HepG2 (cell line): ENCODE data around the gene MED25. TPM values are rescaled to one million over a fixed set of nuclear protein-coding genes. Genes with fewer than 3 reads are reported as not detected.

Experiments
- ATAC-seq: fragments of 200-7000 bp; cut with Tn5 transposase; 3 replicates; pipeline ENCODE4 v1.9.1; 2020; ENCODE audit warnings: mild to moderate bottlenecking, moderate library complexity
- BruUV-seq: library from RNA; stranded (reverse); fragments of 400-500 nt; replicated peaks from 2 replicates; lab custom pipeline; 2021; lab: Mats Ljungman, UMichigan
- CTCF ChIA-PET: fragments of 300-600 bp; formaldehyde crosslinking; extraction: SDS; loops from one replicate; lab custom pipeline; 2021; ENCODE audit warnings: low total read pairs, inconsistent platforms, low intra/inter-chr PET ratio; lab: Yijun Ruan, JAX
- POLR2A ChIA-PET: fragments of 350-600 bp; sonication (Branson Sonifier 250); formaldehyde crosslinking; loops from one replicate; lab custom pipeline; 2020; ENCODE audit warnings: antibody characterized with exemption, inconsistent platforms; lab: Yijun Ruan, JAX
- DNase-seq: peaks from one replicate; pipeline ENCODE4 v3.0.0-alpha.2; 2015; ENCODE audit warnings: low spot score
- FAIRE-seq: peaks from 3 replicates; lab custom pipeline; 2011; peaks lifted over from hg19 to GRCh38; lab: Jason Lieb, UNC
- H2AFZ ChIP-seq: one replicate; pipeline ENCODE4 v1.6.1; 2011; ENCODE audit warnings: low read length, inconsistent platforms
- H3K27ac ChIP-seq: fragments of 300-600 bp; 3 replicates; pipeline ENCODE4 v1.8.0; 2011; ENCODE audit warnings: mixed run types, mild to moderate bottlenecking, mixed read lengths, low read length, inconsistent platforms; ENCODE audit not compliant: insufficient read depth; ENCODE audit errors: extremely low read length
- H3K27me3 ChIP-seq, 2 experiments: fragments of 200-600 bp in 1 of 2; 2 replicates in 1 of 2; 3 replicates in 1 of 2; pipeline versions ENCODE4 v1.6.0 to v1.8.0; 2011; ENCODE audit warnings: low read length in 2 of 2, mild to moderate bottlenecking in 2 of 2, moderate library complexity in 2 of 2, inconsistent platforms in 1 of 2; ENCODE audit not compliant: insufficient read depth in 2 of 2, control insufficient read depth in 1 of 2
- H3K36me3 ChIP-seq, 2 experiments: fragments of 200-600 bp in 1 of 2; replicated peaks in 1 of 2; 2 replicates in 1 of 2; 3 replicates in 1 of 2; pipeline versions ENCODE4 v1.5.1 to v1.8.0; 2011; ENCODE audit warnings: low read length in 2 of 2, inconsistent platforms in 1 of 2; ENCODE audit not compliant: insufficient read depth in 2 of 2, control insufficient read depth in 1 of 2
- H3K4me1 ChIP-seq: 2 replicates; pipeline ENCODE4 v1.5.1; 2012; ENCODE audit warnings: low read length, inconsistent platforms; ENCODE audit not compliant: insufficient read depth
- H3K4me2 ChIP-seq: 2 replicates; pipeline ENCODE4 v1.6.0; 2011; ENCODE audit warnings: low read depth, low read length, inconsistent platforms
- H3K4me3 ChIP-seq, 3 experiments: fragments of 200-600 bp in 1 of 3; sonication (generic), shearing (Covaris generic) in 1 of 3; replicated peaks in 1 of 3; 2 replicates each; pipeline ENCODE4 v1.5.1; 2011 to 2016; ENCODE audit warnings: low read length in 3 of 3, inconsistent platforms in 2 of 3, low read depth in 2 of 3, mild to moderate bottlenecking in 2 of 3, control low read depth in 1 of 3, mixed read lengths in 1 of 3; ENCODE audit not compliant: insufficient read depth in 1 of 3
- H3K79me2 ChIP-seq: one replicate; pipeline ENCODE4 v1.6.1; 2011; ENCODE audit warnings: low read length, inconsistent platforms; ENCODE audit not compliant: insufficient read depth
- H3K9ac ChIP-seq: 2 replicates; pipeline ENCODE4 v1.6.0; 2011; ENCODE audit warnings: mild to moderate bottlenecking, low read depth, low read length, inconsistent platforms; ENCODE audit not compliant: insufficient read depth
- H3K9me3 ChIP-seq: 2 replicates; pipeline ENCODE4 v1.5.1; 2012; ENCODE audit warnings: mild to moderate bottlenecking, low read length
- H4K20me1 ChIP-seq: 2 replicates; pipeline ENCODE4 v1.6.0; 2011; ENCODE audit warnings: inconsistent platforms, mild to moderate bottlenecking, low read length, moderate library complexity; ENCODE audit not compliant: insufficient read depth
- MED8 ChIP-seq: sonication (generic); formaldehyde crosslinking; IDR thresholded peaks from 2 replicates; pipeline ENCODE4 v1.8.1; 2023; ENCODE audit warnings: mild to moderate bottlenecking, missing genetic modification reagents; ENCODE audit not compliant: insufficient replicate concordance
- MTA1 ChIP-seq: sonication (generic); formaldehyde crosslinking; IDR thresholded peaks from 2 replicates; pipeline ENCODE4 v1.4.0; 2020; ENCODE audit warnings: missing genetic modification reagents, mild to moderate bottlenecking, borderline replicate concordance
- RARG ChIP-seq: sonication (generic); formaldehyde crosslinking; IDR thresholded peaks from 2 replicates; pipeline ENCODE4 v1.4.0; 2020; ENCODE audit warnings: low read depth, mild to moderate bottlenecking, missing genetic modification reagents
- STAT6 ChIP-seq: sonication (generic); formaldehyde crosslinking; IDR thresholded peaks from 2 replicates; pipeline ENCODE4 v1.4.0; 2020; ENCODE audit warnings: missing genetic modification reagents, mild to moderate bottlenecking, borderline replicate concordance
- ZHX1 ChIP-seq: sonication (generic); formaldehyde crosslinking; IDR thresholded peaks from 2 replicates; pipeline ENCODE4 v1.8.1; 2022; ENCODE audit warnings: low read depth, mild to moderate bottlenecking, missing genetic modification reagents
- ZNF317 ChIP-seq: sonication (generic); formaldehyde crosslinking; IDR thresholded peaks from 2 replicates; pipeline ENCODE4 v1.5.0; 2020; ENCODE audit warnings: mild to moderate bottlenecking, missing genetic modification reagents
- ZNF737 ChIP-seq: sonication (generic); formaldehyde crosslinking; IDR thresholded peaks from 2 replicates; pipeline ENCODE4 v1.5.0; 2020; ENCODE audit warnings: missing genetic modification reagents, mild to moderate bottlenecking, borderline replicate concordance
- WGBS: methylation state at CpG from one replicate; pipeline ENCODE4 v1.1.6; 2017; ENCODE audit warnings: low lambda C conversion rate; 5-methylcytosine and 5-hydroxymethylcytosine counted together
- in situ Hi-C: cut with HindIII; loops from 2 replicates; pipeline ENCODE4 v1.10.0; 2017; ENCODE audit warnings: low pct_unique_long_range_greater_than_20kb; ENCODE audit not compliant: extremely low pct_ligation_motif_present
- intact Hi-C: fragments of 100-400 bp; cut with micrococcal nuclease; formaldehyde crosslinking; loops from one replicate; pipeline ENCODE4 v1.10.0; 2022; ENCODE audit not compliant: unreplicated experiment
- polyA plus RNA-seq, 8 experiments: library from polyadenylated mRNA; depleted of rRNA in 3 of 8; stranded (reverse) in 7 of 8; unstranded in 1 of 8; fragments of >200 nt; fragmentation: Illumina TruSeq in 4 of 8; extraction: Trizol in 4 of 8; gene quantifications; 2 replicates each; pipeline versions ENCODE4 v1.2.1 to v1.2.3, GENCODE V29; 2011 to 2016; ENCODE audit warnings: low read depth in 4 of 8, missing spikeins in 1 of 8, mixed read lengths in 1 of 8; ENCODE audit not compliant: insufficient read depth in 1 of 8
- total RNA-seq, 5 experiments: library from RNA; depleted of rRNA; stranded (reverse); fragments of >200 nt; fragmentation: Illumina TruSeq; extraction: Trizol; gene quantifications; 2 replicates each; pipeline ENCODE4 v1.2.3, GENCODE V29; 2016; ENCODE audit warnings: low read depth in 1 of 5
- TF ChIP-seq, protein P1 (sequence below): IDR thresholded peaks from 2 replicates; pipeline ENCODE4 v1.6.1; 2016

MED25 gene
- total and polyA plus RNA-seq, 2 of the 13 experiments (the other 11 are each of a cell fraction or from before 2014, with no cell fraction given), result 11.1 to 15.1 TPM

GRCh38 chr19:49776371-49776764 is 41.7 kb upstream of the MED25 start:
- intact Hi-C loops (no loop called here), in situ Hi-C loops (no loop called here)
- Histone ChIP-seq H3K4me3 (no peak overlapping the region), H3K79me2 (peaks cover 3% of the 10 kb centered on the region), H3K27me3 (no peaks in the 10 kb centered on the region), H3K27ac (no peak overlapping the region), H2AFZ (no peak overlapping the region), H3K4me2 (no peak overlapping the region), H3K9me3 (no peaks in the 10 kb centered on the region), H3K36me3 (no peaks in the 10 kb centered on the region), H4K20me1 (no peaks in the 10 kb centered on the region), H3K9ac (no peak overlapping the region), H3K4me1 (peaks cover 19% of the 10 kb centered on the region)
- no peak for TF ChIP-seq ZNF737
- TF ChIP-seq ZHX1 (CRISPR knock-in tag), result no peak
- no peak for TF ChIP-seq RARG
- TF ChIP-seq STAT6, result no peak
- no peak for TF ChIP-seq MED8 (CRISPR knock-in tag)
- TF ChIP-seq MTA1 (CRISPR knock-in tag), result no peak
- no peak for TF ChIP-seq ZNF317
- TF ChIP-seq, protein P1, sequence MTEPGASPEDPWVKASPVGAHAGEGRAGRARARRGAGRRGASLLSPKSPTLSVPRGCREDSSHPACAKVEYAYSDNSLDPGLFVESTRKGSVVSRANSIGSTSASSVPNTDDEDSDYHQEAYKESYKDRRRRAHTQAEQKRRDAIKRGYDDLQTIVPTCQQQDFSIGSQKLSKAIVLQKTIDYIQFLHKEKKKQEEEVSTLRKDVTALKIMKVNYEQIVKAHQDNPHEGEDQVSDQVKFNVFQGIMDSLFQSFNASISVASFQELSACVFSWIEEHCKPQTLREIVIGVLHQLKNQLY (CRISPR knock-in tag), result no peak
- ATAC-seq (no peak), DNase-seq (no peak), FAIRE-seq (no peak)
- WGBS, result 98% methylated on average over 6 of the region's 6 CpGs
- ChIA-PET POLR2A (no interaction called here), CTCF (no interaction called here)
- no TSS peak for BruUV-seq
